GM12891 (cell line): ENCODE data around the gene GBF1.

ENCODE experiments used
- DNase-seq: peaks from one replicate; pipeline ENCODE4 v3.0.0; 2011; ENCODE audit warnings: low spot score; ENCODE audit not compliant: insufficient read length
- FAIRE-seq: peaks from 2 replicates; lab custom pipeline; 2011; peaks lifted over from hg19 to GRCh38; lab: Jason Lieb, UNC
- PAX5 ChIP-seq: IDR thresholded peaks from 2 replicates; pipeline ENCODE4 v1.6.1; 2011; ENCODE audit warnings: low read length, moderate library complexity, mild to moderate bottlenecking; ENCODE audit not compliant: insufficient read depth, severe bottlenecking
- POLR2A ChIP-seq: IDR thresholded peaks from 2 replicates; pipeline ENCODE4 v1.6.1; 2011; ENCODE audit warnings: low read depth, low read length, control low read depth
- POLR2AphosphoS5 ChIP-seq: IDR thresholded peaks from 2 replicates; pipeline ENCODE4 v1.6.1; 2011; ENCODE audit warnings: low read depth, low read length, control low read depth
- POU2F2 ChIP-seq: IDR thresholded peaks from 2 replicates; pipeline ENCODE4 v1.6.1; 2011; ENCODE audit warnings: low read depth, mild to moderate bottlenecking, control low read depth, low read length, moderate library complexity
- SPI1 ChIP-seq: IDR thresholded peaks from 2 replicates; pipeline ENCODE4 v1.6.1; 2011; ENCODE audit warnings: low read depth, low read length, control low read depth
- TAF1 ChIP-seq: IDR thresholded peaks from 2 replicates; pipeline ENCODE4 v1.6.1; 2011; ENCODE audit warnings: low read depth, low read length, control low read depth

GBF1 gene

DNA sequence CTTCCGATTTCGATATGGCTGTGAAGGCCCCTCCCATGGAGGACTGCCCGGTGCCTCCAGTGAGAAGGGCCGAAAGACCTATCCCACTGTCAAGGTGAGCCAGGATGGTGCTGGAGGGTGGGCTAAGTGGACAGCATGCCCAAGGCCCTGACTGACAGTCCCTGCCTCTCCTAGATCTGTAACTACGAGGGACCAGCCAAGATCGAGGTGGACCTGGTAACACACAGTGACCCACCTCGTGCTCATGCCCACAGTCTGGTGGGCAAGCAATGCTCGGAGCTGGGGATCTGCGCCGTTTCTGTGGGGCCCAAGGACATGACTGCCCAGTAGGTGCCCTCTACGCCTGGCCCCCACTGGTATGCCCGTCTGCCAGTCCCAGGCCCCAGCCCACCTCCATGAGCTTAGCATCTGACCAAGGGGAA lies 151.4 kb downstream of the GBF1 start:
- no peak for TF ChIP-seq SPI1
- TF ChIP-seq POLR2A, result no peak
- no peak for TF ChIP-seq PAX5
- no peak for TF ChIP-seq TAF1
- FAIRE-seq, result no peak
- no peak for DNase-seq

DNA sequence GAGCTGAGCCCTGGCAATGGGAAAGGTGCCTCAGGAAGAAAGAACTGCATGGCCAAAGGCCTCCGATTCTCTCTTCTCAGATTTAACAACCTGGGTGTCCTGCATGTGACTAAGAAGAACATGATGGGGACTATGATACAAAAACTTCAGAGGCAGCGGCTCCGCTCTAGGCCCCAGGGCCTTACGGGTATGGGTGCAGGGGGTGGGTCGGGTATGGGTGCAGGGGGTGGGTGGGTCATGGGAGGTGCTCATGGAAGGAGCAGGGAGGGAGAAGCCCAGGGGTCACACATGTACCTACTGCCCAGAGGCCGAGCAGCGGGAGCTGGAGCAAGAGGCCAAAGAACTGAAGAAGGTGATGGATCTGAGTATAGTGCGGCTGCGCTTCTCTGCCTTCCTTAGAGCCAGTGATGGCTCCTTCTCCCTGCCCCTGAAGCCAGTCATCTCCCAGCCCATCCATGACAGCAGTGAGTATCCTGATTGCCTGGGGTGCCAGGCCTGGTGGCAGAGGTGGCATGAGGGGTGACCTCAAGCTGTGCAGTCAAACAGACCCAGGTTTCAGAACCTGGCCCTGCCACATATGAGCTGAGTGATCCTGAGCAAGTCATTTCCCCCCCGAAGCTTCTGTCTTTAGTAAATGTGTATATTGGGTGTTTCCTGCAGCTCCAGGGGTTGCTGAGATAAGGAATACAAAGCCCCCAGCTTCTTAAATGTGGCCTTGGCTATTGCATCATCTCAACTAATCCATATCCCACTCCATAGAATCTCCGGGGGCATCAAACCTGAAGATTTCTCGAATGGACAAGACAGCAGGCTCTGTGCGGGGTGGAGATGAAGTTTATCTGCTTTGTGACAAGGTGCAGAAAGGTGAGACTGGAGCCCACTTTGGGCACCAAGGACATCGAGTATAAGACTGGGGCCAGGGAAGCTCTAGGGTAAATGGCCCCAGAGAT lies 152.2 kb downstream of the GBF1 start:
- 0 out of 2 replicates have a peak, but pooled peaks have one; percentile 3 for TF ChIP-seq POLR2A
- no peak for TF ChIP-seq PAX5
- no peak for DNase-seq
- no peak for FAIRE-seq

DNA sequence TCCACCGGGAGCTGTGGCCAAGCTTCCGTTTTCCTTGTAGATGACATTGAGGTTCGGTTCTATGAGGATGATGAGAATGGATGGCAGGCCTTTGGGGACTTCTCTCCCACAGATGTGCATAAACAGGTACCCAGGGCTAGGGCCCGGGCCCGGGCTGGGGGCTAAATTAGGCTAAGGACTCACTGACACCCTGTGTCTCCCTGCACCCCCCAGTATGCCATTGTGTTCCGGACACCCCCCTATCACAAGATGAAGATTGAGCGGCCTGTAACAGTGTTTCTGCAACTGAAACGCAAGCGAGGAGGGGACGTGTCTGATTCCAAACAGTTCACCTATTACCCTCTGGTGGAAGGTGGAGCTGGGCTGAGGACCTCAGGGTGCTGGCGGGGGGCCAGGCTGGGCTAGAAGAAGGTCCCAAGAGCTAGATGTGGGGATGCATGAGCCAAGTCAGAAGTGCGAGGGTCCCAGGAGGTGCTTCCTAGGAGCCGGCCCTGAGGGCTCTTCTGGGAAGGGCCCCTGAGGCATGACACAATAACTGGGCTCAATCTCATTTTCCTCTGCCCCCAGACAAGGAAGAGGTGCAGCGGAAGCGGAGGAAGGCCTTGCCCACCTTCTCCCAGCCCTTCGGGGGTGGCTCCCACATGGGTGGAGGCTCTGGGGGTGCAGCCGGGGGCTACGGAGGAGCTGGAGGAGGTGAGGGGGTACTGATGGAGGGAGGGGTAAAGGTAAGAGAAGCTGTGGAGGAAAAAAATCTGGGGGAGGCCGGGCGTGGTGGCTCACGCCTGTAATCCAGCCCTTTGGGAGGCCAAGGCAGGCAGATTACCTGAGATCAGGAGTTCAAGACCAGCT lies 153.1 kb downstream of the GBF1 start:
- FAIRE-seq (no peak), DNase-seq (no peak)
- TF ChIP-seq POU2F2 (no peak), POLR2AphosphoS5 (peak; percentile 47; the same call in 1 of the 2 replicates)

DNA sequence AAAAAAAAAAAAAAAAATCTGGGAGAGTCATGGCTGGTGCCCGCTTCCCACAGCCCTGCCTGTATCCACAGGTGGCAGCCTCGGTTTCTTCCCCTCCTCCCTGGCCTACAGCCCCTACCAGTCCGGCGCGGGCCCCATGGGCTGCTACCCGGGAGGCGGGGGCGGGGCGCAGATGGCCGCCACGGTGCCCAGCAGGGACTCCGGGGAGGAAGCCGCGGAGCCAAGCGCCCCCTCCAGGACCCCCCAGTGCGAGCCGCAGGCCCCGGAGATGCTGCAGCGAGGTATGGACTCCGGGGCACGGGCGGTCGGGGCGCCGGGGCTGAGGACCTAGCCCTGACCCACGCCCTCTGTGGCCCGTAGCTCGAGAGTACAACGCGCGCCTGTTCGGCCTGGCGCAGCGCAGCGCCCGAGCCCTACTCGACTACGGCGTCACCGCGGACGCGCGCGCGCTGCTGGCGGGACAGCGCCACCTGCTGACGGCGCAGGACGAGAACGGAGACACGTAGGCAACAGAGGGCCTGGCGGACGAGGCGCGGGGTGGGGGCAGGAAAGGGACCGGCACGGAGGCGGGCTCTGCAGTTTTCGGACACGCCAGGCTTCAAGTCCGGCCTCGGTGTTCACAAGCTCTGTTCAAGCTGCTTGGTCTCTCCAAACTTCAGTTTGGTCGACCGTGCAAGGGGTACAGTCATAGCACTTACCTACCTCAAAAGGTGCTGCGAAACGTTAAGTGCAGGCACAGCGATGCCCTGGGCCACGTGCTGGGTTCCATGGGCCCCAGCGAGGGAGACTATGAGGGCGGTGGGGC lies 154.1 kb downstream of the GBF1 start:
- FAIRE-seq, result peak; percentile 100
- DNase-seq, result peak; percentile 93
- peak; percentile 71 for TF ChIP-seq PAX5
- peak; percentile 64; the same call in 1 of the 2 replicates for TF ChIP-seq POLR2AphosphoS5
- TF ChIP-seq POU2F2, result no peak
- TF ChIP-seq POLR2A, result peak; percentile 69
- no peak for TF ChIP-seq SPI1

DNA sequence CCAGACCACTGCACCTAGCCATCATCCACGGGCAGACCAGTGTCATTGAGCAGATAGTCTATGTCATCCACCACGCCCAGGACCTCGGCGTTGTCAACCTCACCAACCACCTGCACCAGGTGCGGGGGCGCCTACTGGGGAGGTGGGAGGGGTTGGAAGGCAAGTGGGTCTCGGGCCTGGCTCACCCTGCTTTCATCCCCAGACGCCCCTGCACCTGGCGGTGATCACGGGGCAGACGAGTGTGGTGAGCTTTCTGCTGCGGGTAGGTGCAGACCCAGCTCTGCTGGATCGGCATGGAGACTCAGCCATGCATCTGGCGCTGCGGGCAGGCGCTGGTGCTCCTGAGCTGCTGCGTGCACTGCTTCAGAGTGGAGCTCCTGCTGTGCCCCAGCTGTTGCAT lies 154.7 kb downstream of the GBF1 start:
- FAIRE-seq, result no peak
- TF ChIP-seq POLR2A, result no peak; the same call in 1 of the 2 replicates
- TF ChIP-seq SPI1, result no peak
- TF ChIP-seq POLR2AphosphoS5, result peak; percentile 12; the same call in 1 of the 2 replicates
- no peak for DNase-seq

DNA sequence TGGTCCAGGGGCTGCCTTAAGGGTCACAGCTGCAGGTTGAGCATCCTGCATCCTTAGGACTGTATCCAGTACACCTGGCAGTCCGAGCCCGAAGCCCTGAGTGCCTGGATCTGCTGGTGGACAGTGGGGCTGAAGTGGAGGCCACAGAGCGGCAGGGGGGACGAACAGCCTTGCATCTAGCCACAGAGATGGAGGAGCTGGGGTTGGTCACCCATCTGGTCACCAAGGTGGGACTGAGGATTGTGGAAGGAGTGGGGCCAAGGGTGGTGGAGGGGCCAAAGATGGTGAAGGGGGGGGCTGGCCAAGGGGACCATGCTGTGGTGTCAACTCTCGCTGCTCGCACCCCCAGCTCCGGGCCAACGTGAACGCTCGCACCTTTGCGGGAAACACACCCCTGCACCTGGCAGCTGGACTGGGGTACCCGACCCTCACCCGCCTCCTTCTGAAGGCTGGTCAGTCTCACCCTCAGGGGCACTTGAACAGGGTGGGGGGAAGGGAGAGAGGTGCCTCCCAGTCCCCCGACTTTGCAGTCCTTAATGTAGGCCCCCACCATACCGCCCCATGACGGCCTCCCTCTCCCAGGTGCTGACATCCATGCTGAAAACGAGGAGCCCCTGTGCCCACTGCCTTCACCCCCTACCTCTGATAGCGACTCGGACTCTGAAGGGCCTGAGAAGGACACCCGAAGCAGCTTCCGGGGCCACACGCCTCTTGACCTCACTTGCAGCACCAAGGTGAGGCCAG lies 155.4 kb downstream of the GBF1 start:
- no peak for TF ChIP-seq PAX5
- TF ChIP-seq SPI1, result no peak
- TF ChIP-seq POLR2AphosphoS5, result no peak
- no peak for TF ChIP-seq TAF1
- no peak for TF ChIP-seq POLR2A
- no peak for TF ChIP-seq POU2F2
- no peak for FAIRE-seq
- no peak for DNase-seq

DNA sequence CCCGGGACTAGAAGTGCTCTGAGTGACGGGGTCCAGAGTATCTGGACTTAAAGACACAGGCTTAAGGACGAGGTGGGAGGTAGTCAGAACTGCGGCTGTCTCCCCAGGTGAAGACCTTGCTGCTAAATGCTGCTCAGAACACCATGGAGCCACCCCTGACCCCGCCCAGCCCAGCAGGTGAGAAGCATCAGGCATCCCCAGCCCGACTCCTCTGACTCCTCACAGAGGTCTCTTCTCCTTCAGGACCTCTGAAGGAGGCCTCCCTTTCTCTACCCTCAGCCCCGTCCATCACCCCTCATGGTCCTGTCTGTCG lies 156.0 kb downstream of the GBF1 start:
- TF ChIP-seq POLR2A (no peak), POU2F2 (no peak), SPI1 (no peak), POLR2AphosphoS5 (no peak), TAF1 (no peak), PAX5 (no peak)
- no peak for FAIRE-seq
- DNase-seq, result no peak

DNA sequence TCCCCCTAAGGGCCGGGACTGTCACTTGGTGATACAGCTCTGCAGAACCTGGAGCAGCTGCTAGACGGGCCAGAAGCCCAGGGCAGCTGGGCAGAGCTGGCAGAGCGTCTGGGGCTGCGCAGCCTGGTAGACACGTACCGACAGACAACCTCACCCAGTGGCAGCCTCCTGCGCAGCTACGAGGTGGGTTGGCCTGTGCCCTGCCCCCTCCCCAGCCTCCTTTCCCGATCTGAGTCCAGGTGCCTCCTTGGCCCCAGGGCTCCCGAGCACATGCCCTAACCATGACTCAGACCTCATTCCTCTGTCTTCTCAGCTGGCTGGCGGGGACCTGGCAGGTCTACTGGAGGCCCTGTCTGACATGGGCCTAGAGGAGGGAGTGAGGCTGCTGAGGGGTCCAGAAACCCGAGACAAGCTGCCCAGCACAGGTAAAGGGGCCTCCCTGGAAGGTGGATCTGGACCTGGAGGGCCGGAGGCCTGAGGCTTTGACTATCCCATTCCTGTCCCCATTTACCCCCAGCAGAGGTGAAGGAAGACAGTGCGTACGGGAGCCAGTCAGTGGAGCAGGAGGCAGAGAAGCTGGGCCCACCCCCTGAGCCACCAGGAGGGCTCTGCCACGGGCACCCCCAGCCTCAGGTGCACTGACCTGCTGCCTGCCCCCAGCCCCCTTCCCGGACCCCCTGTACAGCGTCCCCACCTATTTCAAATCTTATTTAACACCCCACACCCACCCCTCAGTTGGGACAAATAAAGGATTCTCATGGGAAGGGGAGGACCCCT lies 156.6 kb downstream of the GBF1 start:
- no peak for FAIRE-seq
- DNase-seq, result no peak
- no peak for TF ChIP-seq POU2F2
- TF ChIP-seq POLR2A, result no peak
- TF ChIP-seq POLR2AphosphoS5, result no peak
- TF ChIP-seq PAX5, result no peak
- no peak for TF ChIP-seq TAF1
- no peak for TF ChIP-seq SPI1
